ENCODE results near the gene GNG5.
"Not testable (repeated sequence)": the region's sequence is repeated elsewhere in the genome, so short reads cannot be mapped to it uniquely, and the experiment has no call there.

Gene GNG5

DNA sequence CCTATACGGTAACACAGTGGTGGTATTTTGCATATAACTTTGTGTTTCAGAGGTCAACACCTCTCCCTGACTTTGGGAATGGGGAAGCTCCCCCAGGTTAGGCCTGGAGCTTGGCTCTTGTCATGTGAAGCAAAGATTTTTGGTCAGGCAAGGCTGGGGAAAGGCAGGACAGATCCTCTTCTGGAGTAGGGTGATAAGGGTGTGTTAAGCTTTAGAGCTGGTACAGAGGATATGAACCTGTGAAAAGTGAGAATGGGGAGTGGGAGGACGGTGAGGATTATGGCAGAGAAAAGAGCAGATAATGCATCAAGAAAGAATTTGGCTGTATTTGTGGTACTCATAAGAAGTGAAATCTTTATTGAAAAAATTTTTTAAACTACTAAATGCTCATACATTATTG lies 25.1 kb downstream of the GNG5 start:
- DNase-seq: no peak

DNA sequence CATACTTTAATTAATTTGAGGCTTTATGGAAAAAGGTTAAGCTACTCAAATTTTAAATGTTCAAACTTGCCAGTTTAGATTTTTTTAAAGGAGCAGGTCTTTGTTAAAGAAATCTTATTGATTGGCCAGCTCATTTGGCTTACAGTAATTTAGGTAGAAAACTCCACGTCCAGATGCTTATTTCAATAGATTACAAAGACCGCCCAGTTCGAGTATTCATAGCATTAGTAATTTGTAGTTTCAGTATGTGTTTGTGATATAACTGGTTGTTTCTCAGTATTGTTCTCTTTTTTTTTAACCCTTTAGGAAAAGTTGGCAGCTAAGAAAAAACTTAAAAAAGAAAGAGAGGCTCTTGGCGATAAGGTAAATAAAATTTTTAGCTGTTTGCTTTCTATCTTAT lies 25.7 kb downstream of the GNG5 start:
- no peak for DNase-seq

DNA sequence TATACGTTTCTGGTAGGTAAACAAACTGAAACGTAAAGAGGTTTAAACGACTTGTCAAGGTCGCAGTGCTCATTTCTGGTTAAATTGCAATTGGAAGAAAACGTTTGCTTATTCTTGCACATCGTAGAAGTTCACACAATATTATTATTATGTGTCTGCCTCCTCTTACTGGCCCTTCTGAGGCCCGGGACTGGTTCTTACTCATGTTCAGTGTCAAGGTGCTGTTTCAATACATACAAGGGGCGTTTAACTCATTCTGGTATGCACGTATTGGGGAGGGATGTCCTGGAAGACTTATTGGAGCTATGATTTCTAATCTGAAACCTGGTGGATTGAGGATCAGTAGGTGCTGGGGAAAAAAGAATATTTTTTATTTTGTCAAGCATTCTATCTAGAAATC lies 26.4 kb downstream of the GNG5 start:
- DNase-seq: no peak

DNA sequence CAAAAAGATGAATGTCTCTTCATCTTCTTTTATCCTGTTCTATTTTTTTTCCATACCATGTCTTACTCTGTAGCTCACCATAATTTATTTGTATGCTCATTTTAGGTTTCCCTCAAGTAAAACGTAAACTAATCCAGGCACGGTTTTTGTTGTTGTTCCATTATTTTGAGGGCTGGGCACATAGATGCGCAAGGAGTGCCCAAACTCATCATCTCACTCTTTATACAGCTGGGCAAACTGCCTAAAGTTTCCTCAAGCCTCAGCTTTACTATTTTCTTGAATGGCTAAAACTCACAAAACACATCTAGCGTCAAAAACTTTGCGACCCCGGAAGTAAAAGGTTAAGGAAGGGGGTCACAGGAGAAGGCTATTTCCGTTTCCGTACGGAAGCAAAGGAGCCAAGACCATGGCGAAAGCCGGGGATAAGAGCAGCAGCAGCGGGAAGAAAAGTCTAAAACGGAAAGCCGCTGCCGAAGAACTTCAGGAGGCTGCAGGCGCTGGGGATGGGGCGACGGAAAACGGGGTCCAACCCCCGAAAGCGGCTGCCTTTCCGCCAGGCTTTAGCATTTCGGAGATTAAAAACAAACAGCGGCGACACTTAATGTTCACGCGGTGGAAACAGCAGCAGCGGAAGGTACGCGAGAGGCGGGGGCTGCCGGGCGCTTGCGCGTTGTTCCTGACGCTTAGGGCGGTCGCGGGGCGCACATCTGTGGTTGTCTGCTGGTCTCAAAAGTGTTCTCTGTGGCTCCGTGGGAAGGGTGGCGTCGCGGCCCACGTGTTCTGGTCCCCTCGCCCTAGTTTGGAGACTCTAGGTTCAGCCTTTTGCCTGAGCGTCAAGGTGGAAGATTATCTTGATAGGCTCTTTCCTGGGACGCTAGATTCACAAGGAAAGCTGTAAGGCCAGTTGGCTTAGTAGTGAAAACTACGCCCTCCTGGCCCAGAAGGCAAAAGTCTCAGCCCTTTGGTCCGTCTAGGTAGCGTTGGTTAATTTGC lies 27.2 kb downstream of the GNG5 start, which contains the start of gene RPF1:
TSS of gene RPF1 (plus strand) at position 391 of the 993 bp plus-strand sequence. CDS start at position 407, 16 bp downstream.
- peak; percentile 35 for DNase-seq

DNA sequence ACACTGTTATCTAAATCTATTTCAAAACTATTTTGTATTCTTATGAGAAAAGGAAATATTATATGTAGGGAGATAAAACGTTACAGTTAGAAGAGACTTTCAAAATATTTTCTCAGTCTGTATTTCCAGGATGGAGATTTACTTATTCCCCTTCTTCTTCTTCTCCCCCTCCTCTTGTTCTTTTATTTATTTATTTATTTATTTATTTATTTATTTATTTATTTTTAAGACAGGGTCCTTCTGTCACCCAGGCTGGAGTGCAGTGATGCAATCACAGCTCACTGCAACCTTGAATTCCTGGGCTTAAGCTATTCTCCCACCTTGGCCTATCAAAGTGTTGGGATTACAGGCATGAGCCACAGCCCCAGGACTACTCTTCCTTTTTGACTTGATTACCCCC lies 30.2 kb downstream of the GNG5 start:
- no peak for DNase-seq

DNA sequence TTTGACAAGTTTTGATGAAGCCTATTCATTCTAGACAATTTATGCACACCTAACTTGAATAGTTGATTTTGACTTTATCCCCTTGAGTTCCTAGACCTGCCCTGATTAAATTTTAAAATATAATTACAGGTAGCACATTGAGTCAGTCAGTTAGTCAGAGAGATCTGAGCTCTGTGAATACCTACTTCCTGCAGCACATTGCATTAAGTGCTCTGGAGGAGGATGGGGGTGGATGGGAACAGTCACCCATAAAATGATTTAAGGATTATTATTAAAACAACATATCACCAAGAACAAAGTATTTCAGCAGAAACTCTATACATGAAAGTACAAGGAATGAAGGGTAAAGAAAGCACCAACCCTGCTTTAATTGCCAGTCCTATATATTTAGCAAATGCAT lies 39.1 kb downstream of the GNG5 start:
- no peak for DNase-seq

DNA sequence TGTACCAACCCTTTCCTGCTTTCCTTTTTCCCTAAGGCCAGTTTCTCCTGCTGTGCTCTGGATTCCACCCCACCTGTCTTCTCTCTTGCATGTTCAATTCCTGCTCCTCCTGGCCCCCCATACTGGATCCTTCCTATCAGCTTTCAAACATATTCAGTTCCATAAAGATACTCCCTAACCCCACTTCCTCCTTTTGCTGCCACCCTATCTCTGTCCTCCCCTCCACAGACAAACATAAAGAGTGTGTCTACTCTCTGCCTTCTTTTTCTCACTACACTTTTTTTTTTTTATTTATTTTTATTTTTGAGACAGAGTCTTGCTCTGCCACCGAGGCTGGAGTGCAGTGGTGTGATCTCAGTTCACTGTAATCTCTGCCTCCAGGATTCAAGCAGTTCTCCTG lies 44.3 kb downstream of the GNG5 start:
- no peak for DNase-seq

DNA sequence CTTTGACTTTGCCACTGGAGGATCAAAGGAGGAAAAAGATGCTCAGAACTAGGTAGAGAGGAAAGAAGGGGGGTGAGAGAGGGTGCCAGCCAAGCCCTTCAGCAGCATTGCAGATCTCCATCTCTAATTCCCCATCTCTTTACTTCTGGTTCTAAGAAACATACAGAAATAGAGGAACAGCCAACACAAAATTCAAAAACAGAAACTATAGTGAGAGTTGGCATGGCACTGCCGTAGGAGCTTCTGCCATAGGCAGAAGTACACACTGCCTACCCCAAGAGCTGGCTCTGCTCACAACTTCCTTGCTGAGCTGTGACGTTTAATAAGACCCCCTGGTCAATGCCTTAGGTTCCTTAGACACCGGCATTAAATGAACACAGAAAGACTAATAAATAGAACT lies 53.9 kb downstream of the GNG5 start:
- no peak for DNase-seq

DNA sequence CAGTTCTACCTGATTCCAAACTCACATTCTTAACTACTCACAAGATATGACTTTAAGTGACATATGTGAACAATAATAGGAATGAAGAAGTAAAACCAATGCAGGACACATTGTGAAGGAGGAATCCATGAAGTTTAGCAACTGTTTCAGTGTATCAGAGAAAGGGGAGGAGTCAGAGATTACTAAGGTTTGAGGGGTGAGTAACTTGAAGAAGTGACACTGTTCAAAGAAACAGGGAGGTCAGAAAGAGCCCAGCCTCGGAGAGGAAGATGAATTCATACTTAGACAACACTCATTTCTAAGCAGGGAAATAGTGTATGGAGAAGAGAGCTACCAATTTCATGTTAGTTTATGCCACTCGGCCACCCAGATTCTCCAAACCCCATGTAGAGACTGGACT lies 55.5 kb downstream of the GNG5 start:
- DNase-seq: no peak

DNA sequence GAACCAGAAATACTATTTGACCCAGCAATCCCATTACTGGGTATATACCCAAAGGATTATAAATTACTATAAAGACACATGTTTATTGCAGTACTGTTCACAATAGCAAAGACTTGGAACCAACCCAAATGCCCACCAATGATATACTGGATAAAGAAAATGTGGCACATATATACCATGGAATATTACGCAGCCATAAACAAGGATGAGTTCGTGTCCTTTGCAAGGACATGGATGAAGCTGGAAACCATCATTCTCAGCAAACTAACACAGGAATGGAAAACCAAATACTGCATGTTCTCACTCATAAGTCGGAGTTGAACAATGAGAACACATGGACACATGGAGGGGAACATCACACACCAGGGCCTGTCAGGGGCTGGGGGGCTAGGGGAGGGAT lies 57.7 kb downstream of the GNG5 start:
- DNase-seq: not testable (repeated sequence)

Measured in NCI-H1436 treated with DMSO at 0.1 percent for 48 hours (cell line).